ENCODE data around the gene SPIN3. TPM values are rescaled to one million over a fixed set of nuclear protein-coding genes. Genes with fewer than 3 reads are reported as not detected.
"Not testable (repeated sequence)": the region's sequence is repeated elsewhere in the genome, so short reads cannot be mapped to it uniquely, and the experiment has no call there.

SPIN3 gene
- 5.4 and 5.8 TPM in 2 replicates for total RNA-seq (2014; rRNA removed; shearing (Covaris generic))

DNA sequence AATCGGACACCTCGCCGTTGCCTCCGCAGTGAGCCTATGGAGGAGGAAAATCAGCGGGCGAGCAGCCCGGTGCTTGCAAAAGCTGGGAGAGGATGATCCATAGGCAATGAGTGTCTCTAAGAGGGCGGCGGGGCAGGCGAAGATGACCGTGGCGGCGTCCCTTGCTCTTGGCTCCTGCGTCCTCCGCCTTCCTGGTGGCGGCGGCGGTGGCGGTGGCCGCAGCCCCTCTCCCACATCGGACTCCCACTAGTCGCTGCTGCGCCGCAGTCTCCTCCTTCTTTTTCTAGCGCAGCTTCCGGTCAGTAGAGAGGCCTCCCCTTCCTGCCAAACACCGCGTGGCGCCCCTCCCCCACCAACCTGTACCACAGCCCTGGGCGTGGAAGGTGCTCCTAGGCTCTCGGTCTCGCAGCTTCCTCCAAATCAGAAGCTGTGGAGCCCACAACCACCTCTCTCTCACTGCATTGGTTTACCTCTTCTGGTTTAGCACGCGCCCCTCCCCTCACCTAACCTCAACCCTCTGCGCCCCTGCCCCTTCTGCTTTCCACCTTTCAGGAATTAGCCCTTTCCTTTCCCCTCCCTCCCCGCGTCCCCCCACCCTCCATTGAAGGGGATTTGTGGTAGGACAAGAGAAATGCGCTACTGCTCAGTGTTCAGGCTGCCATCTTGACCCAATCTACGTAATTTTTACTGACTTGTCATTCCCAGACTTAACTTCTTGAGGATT lies at the start of gene SPIN3:
TSS of gene SPIN3 (minus strand) at position 271 of the 724 bp plus-strand sequence. CDS start 594 bp downstream, outside the sequence.
- DNase-seq (ENCODE audit: low spot score), result peak; percentile 87

DNA sequence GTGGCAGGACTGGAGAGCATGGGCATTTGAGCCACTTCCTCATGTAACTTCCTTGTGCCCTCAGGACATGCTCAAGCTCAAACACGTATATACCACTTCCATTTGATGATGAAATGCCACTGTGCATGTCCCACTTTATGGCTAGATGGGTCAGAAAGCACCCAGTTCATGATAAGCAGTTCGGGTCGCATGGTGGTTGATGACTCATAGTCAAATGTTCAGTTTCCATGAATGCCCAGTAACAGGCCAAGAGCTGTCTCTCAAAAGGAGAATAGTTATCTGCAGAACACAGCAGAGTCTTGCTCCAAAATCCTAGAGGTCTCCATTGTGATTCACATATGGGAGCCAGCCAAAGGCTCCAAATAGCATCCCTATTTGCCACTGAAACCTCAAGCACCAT lies 48.9 kb upstream of the SPIN3 start:
- no peak for DNase-seq (ENCODE audit: low spot score)

DNA sequence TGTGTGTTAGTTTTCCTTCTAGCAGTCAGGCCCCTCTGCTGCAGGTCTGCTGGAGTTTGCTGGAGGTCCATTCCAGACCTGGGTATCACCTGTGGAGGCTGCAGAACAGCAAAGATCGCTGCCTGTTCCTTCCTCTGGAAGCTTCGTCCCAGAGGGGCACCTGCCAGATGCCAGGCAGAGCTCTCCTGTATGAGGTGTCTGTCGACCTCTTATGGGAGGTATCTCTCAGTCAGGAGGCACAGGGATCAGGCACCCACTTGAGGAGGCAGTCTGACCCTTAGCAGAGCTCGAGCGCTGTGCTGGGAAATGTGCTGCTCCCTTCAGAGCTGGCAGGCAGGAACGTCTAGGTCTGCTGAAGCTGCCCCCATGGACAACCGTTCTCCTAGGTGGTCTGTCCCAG lies 41.9 kb upstream of the SPIN3 start:
- not testable (repeated sequence) for DNase-seq (ENCODE audit: low spot score)

DNA sequence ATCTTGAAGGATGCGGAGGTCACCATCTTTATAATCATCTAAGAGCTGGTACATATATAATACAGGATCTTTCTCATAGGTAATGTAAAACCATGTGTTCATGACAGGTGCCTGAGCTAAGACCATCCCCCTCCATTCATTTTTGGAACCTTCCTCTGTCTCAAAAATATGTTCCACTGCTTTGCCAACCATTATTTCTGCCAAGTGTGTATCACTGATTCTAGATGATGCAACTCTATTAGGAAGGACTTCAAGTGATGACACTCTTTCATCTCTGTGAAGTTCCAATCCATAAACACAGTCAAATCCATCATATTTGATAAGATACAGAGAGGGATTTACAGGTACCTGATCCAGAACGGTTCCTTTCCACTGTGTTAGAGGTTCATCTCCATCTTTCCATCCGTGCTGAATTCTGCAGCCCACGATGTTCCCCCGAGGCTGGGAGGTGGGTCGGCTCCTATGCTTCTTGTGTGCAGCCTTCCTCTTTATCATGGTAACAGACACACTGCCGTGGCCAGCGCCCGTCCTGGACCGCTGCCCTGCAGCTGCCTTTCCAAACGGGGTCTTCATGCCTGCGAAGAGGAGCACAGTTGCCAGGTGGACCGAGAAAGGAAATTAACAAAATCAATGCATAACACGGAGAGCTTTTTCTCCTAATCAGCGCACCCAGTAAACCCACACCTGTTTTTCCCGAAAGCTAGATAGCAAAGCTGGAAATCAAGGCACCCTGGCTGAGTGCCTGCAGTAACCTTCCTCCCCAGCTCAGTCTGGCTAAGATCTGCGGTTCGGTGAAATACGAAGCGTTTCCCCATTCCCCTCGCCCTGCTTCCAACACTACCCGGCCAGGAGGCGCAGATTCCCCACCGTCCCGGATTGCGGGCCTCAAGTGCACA lies 718 bp downstream of the SPIN3 start:
- peak; percentile 2 for DNase-seq (ENCODE audit: low spot score)

DNA sequence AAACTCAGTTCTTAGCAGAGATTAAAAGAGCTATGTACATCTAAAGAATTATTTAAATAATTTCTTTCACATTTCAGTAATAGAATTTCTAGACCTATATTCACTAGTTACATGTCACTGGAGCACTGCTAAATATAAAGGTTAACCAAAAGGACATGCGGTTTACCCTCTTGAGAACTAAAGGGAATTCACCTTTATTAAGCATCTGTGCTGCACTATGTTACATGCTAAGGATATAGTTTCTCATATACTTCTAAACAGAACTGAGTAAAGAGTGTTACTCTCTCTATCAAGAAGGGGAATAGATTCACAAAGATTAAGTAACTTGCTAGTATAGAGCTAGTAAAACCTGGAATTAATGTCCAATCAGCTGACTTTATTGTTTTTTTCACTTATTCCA lies 7.6 kb downstream of the SPIN3 start:
- no peak for DNase-seq (ENCODE audit: low spot score)

DNA sequence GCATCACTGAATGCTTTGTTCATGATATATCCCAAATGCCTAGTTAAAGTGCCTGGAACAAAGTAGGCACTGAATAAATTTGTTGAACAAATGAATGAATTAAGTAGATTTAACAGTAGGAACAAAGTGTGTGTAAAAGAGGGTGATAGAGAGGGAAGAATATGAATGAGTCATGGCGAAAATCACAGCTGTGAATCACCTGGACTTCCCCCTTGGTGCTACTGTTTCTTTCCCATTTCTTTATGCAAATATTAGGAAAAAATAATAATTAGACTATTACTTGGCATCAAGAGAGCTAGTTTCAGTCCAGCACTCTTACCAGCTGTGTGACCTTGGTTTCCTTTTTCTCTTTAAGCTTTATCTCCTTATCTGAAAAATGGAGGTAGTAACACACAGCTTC lies 9.2 kb downstream of the SPIN3 start:
- DNase-seq (ENCODE audit: low spot score), result no peak

DNA sequence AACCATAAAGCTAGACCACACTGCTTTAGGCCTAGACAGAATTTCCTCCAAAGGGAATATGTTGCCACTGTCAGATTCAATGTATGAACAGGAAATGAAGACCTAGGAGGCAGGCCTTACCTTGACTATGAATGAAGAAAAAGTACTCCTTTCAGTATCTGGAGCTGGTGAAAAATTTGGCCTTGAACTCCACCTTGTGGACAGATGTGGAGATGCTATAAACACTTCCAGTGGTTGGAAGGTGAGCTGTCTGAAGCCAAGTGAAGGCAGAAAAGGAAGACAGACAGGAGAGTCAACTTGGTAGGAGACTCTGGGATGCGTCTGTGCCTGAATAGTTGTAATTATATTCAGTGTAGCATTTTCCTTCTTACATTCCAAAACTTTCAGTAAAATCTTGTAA lies 17.2 kb downstream of the SPIN3 start:
- DNase-seq (ENCODE audit: low spot score), result peak; percentile 41

DNA sequence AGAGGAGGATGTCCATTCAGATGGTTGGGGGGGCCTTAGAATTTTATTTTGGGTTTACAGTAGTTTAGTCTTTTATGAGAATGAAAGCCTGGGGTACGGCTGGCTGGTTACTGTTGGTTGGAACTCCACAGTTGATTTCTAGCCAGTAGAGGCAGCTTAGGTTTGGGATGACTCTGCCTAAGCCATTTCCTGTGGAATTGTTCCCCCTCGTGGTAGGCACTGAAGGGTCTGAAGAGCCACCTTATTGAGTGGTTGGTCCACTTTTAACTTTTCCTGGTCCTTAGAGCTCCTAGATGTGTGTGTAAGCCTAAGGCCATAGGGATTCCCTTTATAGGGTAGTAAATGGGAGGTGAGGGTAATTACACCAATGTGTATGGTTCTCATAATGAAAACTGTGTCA lies 19.7 kb downstream of the SPIN3 start:
- DNase-seq (ENCODE audit: low spot score), result no peak

DNA sequence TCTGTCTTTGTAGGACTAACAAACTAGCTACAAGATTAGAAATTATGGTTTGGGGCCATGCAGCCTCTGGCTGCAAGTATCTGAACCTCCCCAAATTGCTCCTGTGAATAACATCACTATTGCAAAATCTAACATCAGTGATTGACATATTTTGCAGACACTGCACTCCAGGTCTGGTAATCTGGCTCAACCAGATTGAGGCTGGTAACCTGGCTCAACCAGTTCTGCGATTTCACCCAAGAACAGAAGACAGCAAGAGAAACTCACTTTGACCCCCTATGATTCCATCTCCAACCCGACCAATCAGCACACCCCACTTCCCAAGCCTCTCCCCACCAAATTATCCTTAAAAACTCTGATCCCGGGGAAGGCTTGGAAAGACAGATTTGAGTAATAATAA lies 20.9 kb downstream of the SPIN3 start:
- no peak for DNase-seq (ENCODE audit: low spot score)

DNA sequence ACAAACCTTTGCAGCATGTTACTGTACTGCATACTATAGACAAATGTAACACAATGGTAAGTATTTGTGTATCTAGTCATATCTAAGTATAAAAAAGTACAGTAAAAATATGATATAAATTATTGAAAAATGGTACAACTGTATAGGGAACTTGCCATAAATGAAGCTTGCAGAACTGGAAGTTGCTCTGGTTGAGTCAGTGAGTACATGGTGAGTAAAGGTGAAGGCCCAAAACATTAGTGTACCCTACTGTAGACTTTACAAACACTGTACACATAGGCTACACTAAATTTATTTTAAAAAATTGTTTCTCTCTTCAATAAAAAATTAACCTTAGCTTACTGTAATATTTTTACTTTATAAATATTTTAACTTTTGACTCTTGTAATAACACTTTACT lies 25.8 kb downstream of the SPIN3 start:
- DNase-seq (ENCODE audit: low spot score), result no peak

DNA sequence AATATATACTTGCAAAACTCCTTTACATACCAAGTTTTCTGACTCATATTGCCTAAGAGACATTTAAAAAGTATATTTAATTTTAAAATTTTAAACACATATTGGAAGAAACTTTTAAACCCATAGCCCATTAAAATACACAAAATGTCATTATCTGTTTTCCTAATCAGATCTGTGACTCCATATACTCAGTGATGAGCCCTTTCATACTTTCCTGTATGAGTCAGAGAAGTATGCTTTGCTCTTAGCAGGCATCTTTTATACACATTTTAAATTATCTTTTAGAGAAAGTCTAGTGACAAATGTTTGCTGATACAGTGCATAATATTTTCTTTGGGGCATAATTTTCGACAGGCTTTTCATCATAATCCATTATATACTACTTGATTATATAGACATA lies 26.4 kb downstream of the SPIN3 start:
- no peak for DNase-seq (ENCODE audit: low spot score)

DNA sequence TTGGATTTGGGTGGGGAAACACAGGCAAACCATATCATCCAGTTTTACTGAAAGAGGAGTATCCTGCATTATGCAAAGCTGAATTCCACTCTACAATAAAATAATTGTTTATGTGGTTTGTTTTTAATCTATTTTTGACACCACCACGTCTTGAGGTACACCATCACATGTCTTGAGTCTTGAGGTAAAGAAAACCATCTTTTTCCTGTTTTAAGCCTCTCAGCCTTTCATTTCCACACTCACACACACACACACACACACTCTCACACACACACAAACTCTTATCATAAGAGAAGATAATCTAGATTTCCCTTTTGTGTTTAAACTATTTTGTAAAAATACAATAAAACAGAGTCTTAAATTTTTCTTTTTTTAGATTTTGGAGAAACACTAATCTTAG lies 32.0 kb downstream of the SPIN3 start:
- no peak for DNase-seq (ENCODE audit: low spot score)

DNA sequence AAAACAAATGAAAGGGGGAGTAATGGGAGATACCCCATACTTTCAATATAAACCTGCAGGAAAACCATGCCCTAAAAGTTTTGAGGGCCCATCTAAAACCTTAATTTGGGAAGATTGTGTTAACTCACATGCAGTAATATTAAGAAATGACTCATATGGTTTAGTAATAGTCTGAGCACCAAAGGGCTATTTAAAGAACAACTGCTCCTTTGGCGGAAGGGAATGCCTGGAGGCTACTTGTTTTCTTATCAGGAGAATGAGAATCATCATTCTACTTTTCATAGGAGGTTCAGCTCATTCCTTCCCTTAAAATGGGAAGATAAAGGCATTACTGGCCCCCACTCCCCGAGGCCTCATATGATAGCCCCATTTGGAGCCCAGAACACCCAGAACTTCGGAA lies 47.6 kb downstream of the SPIN3 start:
- DNase-seq (ENCODE audit: low spot score), result peak; percentile 3

DNA sequence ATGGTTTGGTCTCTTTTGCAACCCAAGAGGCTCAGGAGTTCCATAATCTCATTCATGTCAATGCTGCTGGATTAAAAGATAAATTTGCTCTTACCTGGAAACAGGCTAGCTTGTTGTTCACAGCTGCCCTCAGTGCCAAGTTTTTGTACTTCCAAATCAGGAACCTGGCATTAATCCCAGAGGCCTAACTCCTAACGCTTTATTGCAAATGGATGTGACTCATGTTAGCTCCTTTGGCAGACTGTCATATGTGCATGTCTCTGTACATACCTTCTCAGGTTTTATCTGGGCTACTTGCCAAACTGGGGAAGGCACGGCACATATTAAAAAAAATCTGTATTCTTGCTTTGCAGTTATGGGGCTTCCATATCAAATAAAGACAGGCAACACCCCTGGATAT lies 49.1 kb downstream of the SPIN3 start:
- peak; percentile 79 for DNase-seq (ENCODE audit: low spot score)

DNA sequence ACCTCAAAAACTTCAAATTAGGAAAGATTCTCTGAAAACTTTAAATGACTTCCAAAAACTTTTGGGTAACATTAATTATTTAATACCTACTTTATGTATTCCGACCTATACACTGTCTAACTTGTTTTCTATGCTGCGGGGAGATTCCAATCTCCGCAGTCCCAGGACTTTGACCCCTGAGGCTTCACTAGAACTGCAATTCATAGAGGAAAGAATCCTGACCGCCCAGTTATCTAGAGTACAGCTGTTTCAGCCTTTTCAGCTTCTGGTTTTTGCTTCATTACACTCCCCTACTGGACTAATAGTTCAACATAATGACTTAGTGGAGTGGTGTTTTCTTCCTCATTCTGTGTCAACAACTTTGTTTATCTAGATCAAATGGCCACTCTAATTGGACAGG lies 50.1 kb downstream of the SPIN3 start:
- DNase-seq (ENCODE audit: low spot score), result not testable (repeated sequence)

DNA sequence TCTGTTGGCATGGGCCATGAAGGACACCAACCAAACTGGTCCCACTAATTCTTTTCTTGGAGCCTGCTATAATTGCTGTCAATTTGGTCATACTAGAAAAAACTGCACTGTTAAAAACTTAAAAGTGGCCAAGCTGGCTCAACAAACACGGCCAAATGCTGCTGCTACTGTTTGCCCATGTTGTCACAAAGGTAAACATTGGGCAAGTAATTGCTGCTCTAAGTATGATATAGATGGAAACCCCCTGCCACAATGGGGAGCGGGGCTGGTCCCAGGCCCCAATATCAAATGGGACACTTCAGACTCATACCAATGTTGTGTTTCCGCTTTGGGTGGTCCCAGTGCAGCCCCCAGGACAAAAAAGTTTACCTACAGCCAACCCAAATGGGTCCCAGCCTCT lies 52.1 kb downstream of the SPIN3 start:
- DNase-seq (ENCODE audit: low spot score), result no peak

Other genes starting within 250 kb of the SPIN3 start
- 7.1 and 12.5 TPM in 2 replicates for gene SPIN2B, start 126.0 kb upstream of the SPIN3 start, total RNA-seq (2014; rRNA removed; shearing (Covaris generic))
- gene SPIN2A, start 141.9 kb upstream of the SPIN3 start, total RNA-seq (2014; rRNA removed; shearing (Covaris generic)), result 0.04 TPM in 1 of 2 replicates, not detected in the other